AML-193 (cell line): ENCODE results near the gene B3GAT2.

Experiments
- DNase-seq, 2 experiments: peaks; one replicate each; lab custom pipeline; 2025; lab: John Stamatoyannopoulos, UW

B3GAT2 gene

DNA sequence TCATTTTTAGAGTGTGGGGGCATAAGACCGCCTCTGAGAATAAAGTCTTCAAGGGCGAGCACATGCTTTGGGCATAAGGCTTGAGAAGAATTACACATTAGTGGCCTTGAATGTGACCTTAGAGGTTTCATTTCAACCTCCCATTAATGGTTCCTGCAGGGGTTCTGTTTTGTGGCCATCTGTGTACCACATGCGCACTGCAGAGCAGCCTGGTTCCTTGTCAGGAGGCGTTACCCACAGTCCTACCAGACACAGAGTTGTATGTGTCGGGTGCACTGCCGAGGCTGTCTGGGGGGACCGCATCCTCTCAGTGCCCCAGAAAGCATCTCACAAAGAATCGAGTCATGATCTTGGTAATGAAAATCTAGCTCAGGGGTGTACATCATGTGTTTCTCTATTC, 115.7 kb downstream of the B3GAT2 start:
- DNase-seq: no peak

DNA sequence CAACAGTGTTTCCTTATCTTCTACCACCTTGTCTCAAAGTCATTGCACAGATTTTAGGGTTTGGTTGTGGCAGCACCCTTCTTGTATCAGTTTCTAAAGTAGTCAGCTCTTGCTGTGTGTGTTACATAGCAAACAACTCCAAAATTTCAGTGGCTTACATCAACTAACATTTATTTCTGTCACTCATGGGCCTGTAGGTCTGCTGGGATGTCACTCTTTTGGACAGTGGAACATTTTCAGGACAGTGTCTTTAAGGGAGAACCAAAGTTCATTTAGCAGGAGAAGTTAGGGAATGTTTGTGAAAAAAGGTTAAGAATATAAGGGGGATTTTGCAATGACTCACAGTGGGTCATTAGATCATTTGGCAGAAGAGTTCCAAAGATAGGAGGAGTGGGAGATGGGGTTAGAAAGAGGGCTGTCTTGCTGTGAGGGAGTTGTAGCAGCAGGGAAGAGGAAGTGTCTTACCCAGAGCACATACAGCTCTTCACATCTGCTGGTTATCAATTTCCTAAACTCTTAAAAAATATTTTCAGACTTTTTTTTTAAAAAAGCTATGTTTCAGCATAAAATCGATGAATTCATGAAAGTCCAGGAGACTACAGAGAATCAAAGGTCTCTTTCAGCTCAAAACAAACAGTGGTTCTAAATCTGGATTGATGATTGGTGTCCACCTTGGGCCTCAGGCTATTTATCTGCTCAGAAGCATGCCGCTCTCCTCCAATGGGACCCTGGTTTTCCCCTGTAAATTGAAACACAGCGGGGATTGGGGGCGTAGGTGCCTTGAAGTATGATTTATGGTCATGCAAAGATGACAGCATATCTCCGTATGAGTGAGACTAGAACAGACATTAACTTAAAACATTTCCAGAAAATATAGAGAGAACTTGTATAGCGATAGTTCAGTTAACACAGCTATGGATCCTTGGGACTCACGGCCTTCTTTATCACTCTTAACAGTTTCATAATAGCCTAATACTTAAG, 117.3 kb downstream of the B3GAT2 start:
- DNase-seq: no peak

- DNase-seq: no peak
Observed at GRCh38 chr6:70838907-70839285, 118.0 kb downstream of the B3GAT2 start.

DNA sequence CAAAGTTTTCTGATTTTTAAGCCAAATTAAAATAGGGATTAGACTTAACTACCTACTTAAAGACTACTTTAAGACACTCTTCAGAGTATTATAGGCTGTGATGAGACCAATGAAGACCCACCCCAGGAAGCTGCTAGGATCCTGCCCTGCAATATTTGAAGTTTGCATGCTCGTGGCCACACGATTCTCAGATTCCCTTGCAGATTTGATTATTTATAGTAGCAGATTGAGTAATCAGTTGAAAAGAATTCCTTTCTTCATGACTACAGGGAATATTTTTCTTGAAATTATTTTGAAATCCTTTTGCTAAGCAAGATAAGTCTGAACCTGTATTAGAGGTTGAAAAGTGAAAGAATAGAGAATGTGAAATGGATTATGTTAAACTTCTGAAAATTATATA, 122.3 kb downstream of the B3GAT2 start:
- DNase-seq: no peak

DNA sequence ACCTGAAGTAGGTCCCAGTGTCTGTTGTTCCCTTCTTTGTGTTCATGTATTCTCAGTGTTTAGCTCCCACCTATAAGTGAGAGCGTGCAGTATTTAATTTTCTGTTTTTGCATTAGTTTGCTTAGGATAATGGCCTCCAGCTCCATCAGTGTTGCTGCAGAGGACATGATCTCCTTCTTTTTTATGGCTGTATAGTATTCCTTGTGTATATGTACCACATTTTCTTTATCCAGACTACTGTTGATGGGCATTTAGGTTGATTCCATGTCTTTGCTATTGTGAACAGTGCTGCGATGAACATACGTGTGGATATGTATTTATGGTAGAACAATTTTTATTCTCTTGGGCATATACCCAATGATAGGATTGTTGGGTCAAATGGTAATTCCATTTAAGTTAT, 125.4 kb downstream of the B3GAT2 start:
- no peak for DNase-seq

DNA sequence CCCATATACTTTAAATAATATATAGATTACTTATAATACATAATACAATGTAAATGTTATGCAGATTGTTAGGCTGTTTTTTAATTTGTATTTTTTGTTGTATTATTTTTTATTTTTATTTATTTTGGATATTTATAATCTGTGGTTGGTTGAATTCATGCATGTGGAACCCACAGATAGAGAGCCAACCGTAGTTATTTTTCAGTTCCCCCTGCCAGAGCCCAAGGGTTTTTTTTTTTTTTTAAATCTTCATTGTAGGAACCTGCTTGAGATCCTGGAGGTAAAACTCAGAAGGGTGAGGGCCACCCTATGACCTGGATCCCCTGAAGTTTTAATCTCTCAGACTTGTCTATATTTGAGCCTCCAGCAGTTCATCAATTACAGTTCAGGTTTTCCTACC, 133.2 kb downstream of the B3GAT2 start:
- no peak for DNase-seq

DNA sequence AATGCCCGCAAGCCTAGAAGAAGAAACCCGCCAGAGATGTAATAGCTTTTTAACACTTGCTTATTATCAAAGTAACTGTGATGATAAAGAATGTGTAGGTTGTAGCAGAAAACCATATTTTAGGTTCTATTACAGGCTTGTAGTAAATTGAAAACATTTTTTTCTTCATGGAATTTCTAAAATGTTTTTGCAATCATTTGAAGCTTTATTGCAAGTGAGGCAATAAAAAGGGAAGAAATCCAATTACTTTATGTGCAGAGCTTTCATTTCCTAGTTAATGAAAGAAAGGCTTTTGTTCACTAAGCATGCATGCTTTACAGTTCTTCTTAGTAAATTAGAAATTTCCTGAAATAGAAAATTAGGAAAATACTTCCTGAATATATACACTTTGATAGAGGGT, 135.1 kb downstream of the B3GAT2 start:
- no peak for DNase-seq

DNA sequence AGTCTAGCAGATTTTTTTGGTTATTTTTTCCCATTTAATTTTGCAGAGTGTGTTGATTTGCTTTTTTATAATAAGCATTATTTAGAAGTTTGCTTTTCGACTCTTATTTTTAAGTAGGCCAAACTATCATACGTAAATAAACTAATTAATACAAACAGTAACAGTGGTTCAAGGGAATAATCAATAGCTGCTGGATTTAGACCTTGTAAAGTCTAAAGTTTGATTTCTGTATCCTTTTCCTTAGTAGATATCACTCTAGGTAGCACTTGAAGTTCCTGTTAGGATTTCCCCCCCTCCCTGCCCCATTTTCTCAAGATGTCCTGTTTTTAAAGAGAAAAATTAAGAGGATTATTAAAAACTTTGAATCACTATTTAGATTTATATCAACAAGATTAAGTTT, 136.1 kb downstream of the B3GAT2 start:
- no peak for DNase-seq

GRCh38 chr6:70819646-70820045, 137.2 kb downstream of the B3GAT2 start:
- DNase-seq: no peak

- DNase-seq: no peak
Observed at GRCh38 chr6:70813885-70814284, 143.0 kb downstream of the B3GAT2 start.

DNA sequence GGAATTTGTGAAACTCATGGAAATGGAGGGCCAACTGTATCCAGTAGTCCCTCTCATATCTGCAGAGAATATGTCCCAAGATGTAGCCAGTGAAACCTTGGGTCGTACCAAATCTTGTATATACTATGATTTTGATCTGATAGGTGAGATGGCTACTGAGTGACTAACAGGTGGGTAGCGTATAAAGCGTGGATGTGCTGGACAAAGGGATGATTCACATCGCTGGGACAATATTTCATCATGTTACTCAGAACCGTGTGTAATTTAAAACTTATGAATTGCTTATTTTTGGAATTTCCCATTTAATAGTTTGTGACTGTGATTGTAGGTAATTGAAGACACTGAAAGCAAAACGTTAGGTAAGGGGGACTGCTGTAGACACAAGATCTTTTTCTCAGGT, 145.1 kb downstream of the B3GAT2 start:
- no peak for DNase-seq
